Natural killer cell (primary cell): Measurements from ENCODE around the gene STRADB. TPM values are rescaled to one million over a fixed set of nuclear protein-coding genes. Genes with fewer than 3 reads are reported as not detected.

Source experiments
- ATAC-seq, 3 donors: fragments of 150-1000 bp in 2 of 3; fragments of 200-7000 bp in 1 of 3; cut with Tn5 transposase; 1 replicate in 1 of 3; 2 replicates in 2 of 3; pipeline ENCODE4 v1.10.0; 2021; ENCODE audit warnings: mild to moderate bottlenecking in 2 of 3, moderate library complexity in 2 of 3
- DNase-seq, 2 donors: peaks; one replicate each; pipeline versions ENCODE4 v3.0.0 to v3.0.0-alpha.2; 2013 to 2021; ENCODE audit warnings: mixed read lengths in 1 of 2
- H3K27ac ChIP-seq: one replicate; pipeline ENCODE4 v1.5.1; 2013; ENCODE audit warnings: mild to moderate bottlenecking, low read length
- H3K27me3 ChIP-seq: one replicate; pipeline ENCODE4 v1.6.1; 2013; ENCODE audit warnings: low read length; ENCODE audit not compliant: control insufficient read depth, insufficient read depth
- H3K36me3 ChIP-seq: one replicate; pipeline ENCODE4 v1.6.1; 2013; ENCODE audit warnings: low read length; ENCODE audit not compliant: control insufficient read depth, insufficient read depth
- H3K4me1 ChIP-seq: one replicate; pipeline ENCODE4 v1.6.1; 2013; ENCODE audit warnings: low read length; ENCODE audit not compliant: control insufficient read depth, insufficient read depth
- H3K4me3 ChIP-seq: one replicate; pipeline ENCODE4 v1.5.1; 2013; ENCODE audit warnings: low read length
- H3K9me3 ChIP-seq: one replicate; pipeline ENCODE4 v1.6.1; 2013; ENCODE audit warnings: low read length; ENCODE audit not compliant: control insufficient read depth, insufficient read depth
- H3K27ac Mint-ChIP-seq, 2 donors: one replicate each; pipeline ENCODE4 v1.8.0; 2022; ENCODE audit warnings: mild to moderate bottlenecking in 2 of 2, mixed read lengths in 2 of 2, moderate library complexity in 1 of 2
- H3K27me3 Mint-ChIP-seq, 2 donors: one replicate each; pipeline ENCODE4 v1.8.0; 2022; ENCODE audit warnings: low read depth in 2 of 2, mixed read lengths in 2 of 2
- H3K36me3 Mint-ChIP-seq: one replicate; pipeline ENCODE4 v1.8.0; 2022; ENCODE audit warnings: mixed read lengths
- H3K4me1 Mint-ChIP-seq, 2 donors: one replicate each; pipeline ENCODE4 v1.8.0; 2022; ENCODE audit warnings: mixed read lengths in 2 of 2
- H3K4me3 Mint-ChIP-seq: one replicate; pipeline ENCODE4 v1.8.0; 2022; ENCODE audit warnings: mild to moderate bottlenecking, moderate library complexity, mixed read lengths
- H3K9me3 Mint-ChIP-seq, 2 donors: one replicate each; pipeline ENCODE4 v1.8.0; 2022; ENCODE audit warnings: mixed read lengths in 2 of 2
- CTCF ChIP-seq: fragments of 200-600 bp; IDR thresholded peaks from one replicate; pipeline ENCODE4 v1.8.0; 2022; ENCODE audit warnings: antibody characterized with exemption
- WGBS: methylation state at CpG from one replicate; pipeline ENCODE4 v1.1.7; 2013; ENCODE audit warnings: missing lambda C conversion rate; ENCODE audit not compliant: insufficient coverage; 5-methylcytosine and 5-hydroxymethylcytosine counted together
- intact Hi-C: fragments of 100-400 bp; cut with micrococcal nuclease; formaldehyde crosslinking; loops from one replicate; pipeline ENCODE4 v1.14.2; 2022
- total RNA-seq, 4 donors: library from RNA; stranded (reverse); fragments of 120-200 nt in 1 of 4; gene quantifications; one replicate each; pipeline versions ENCODE4 v1.2.3 to v1.2.4, GENCODE V29; 2013 to 2022

STRADB gene
- total RNA-seq, 3 donors from 2014 or later (not counting 1 experiment from before 2014, with no cell fraction given) = 11.8 to 15.3 (median 14.7) TPM

GRCh38 chr2:201450954-201451291 is 617 bp upstream of the STRADB start:
- Mint-ChIP-seq H3K4me1 (peaks cover 29 to 38% of the 10 kb centered on the region in 2 donors), H3K9me3 (no peaks in the 10 kb centered on the region), H3K4me3 (peak overlapping the region; percentile 98), H3K27me3 (no peaks in the 10 kb centered on the region), H3K27ac (peak overlapping the region; percentile 95 to 99), H3K36me3 (no peaks in the 10 kb centered on the region)
- ATAC-seq (peak; percentile 10 to 18 (median 15)), DNase-seq (no peak)
- no peaks in the 10 kb centered on the region for H3K36me3 ChIP-seq
- TF ChIP-seq CTCF = no peak
- H3K4me1 ChIP-seq = peaks cover 10% of the 10 kb centered on the region
- H3K9me3 ChIP-seq = no peaks in the 10 kb centered on the region
- under 1% methylated on average over 19 of the region's 20 CpGs for WGBS
- H3K27ac ChIP-seq = peak overlapping the region; percentile 72
- intact Hi-C loops = loop anchor here (1.0 to 5.0 kb wide), 6 partner anchors 191 to 1786 kb away; partner anchors contain the start of genes CYP20A1, NIF3L1 and PPIL3
- no peaks in the 10 kb centered on the region for H3K27me3 ChIP-seq
- H3K4me3 ChIP-seq = peak overlapping the region; percentile 65

GRCh38 chr2:201452058-201452921 is 750 bp downstream of the STRADB start:
- intact Hi-C loops = loop anchor here (5.0 kb wide), 3 partner anchors 565 to 1785 kb away; partner anchors contain the start of genes CYP20A1, NIF3L1 and PPIL3
- Histone ChIP-seq H3K4me1 (peaks cover 10% of the 10 kb centered on the region), H3K27me3 (no peaks in the 10 kb centered on the region), H3K9me3 (no peaks in the 10 kb centered on the region), H3K27ac (peak overlapping the region; percentile 28), H3K36me3 (peaks cover 2% of the 10 kb centered on the region), H3K4me3 (peak overlapping the region; percentile 65)
- Mint-ChIP-seq H3K27ac (peak overlapping the region; percentile 69 to 99), H3K4me3 (peak overlapping the region; percentile 91), H3K9me3 (no peaks in the 10 kb centered on the region), H3K4me1 (peaks cover 23 to 32% of the 10 kb centered on the region in 2 donors), H3K36me3 (no peaks in the 10 kb centered on the region), H3K27me3 (no peaks in the 10 kb centered on the region)
- no peak for DNase-seq
- peak in 1 of 3 donors; percentile 15 for ATAC-seq
- TF ChIP-seq CTCF = no peak
- 11% methylated on average over 47 of the region's 49 CpGs for WGBS

DNA sequence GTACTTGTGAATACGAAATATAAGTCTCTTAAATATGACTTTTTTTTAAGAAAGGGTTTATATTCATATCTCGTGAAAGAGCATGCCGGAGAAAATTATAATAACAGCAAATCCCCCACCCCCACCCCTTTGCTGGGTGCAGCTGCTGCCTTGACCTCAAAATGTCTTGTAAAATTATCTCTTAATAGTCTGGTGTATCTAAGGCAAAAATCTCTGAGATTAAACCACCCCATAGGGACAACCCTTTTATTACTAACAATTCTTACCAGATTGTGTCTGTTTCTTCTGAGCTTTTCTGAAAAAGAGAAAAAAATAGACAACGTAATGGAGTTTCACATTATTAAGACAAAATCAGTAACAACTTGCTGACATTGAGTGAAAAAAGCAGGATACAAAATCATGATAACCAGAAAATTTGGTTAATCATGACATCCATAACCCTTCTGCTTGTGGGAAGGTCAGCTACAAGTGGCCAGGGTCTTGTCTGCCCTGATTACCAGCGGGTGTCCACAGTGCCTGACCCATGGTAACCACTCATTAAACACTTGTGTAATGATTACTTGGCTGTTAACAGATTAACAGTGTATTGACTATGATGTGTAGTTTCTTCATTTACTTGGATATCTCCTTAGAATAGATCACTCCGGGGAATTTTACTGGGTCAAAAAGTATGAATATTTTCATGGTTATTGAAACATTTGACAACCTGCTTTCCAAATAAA is 1.5 kb downstream of the STRADB start:
- peak overlapping the region; percentile 91 for H3K4me3 Mint-ChIP-seq
- WGBS = 100% methylated on average over 2 of the region's 6 CpGs
- TF ChIP-seq CTCF = no peak
- H3K27me3 ChIP-seq = no peaks in the 10 kb centered on the region
- H3K4me1 ChIP-seq = peaks cover 10% of the 10 kb centered on the region
- intact Hi-C loops = loop anchor here (5.0 kb wide), 3 partner anchors 566 to 1784 kb away; partner anchors contain the start of genes CYP20A1, NIF3L1 and PPIL3
- no peak for DNase-seq
- H3K4me3 ChIP-seq = no peak overlapping the region
- no peaks in the 10 kb centered on the region for H3K9me3 Mint-ChIP-seq
- peak overlapping the region in 1 of 2 donors; percentile 69 for H3K27ac Mint-ChIP-seq
- H3K36me3 Mint-ChIP-seq = no peaks in the 10 kb centered on the region
- no peaks in the 10 kb centered on the region for H3K27me3 Mint-ChIP-seq
- no peaks in the 10 kb centered on the region for H3K9me3 ChIP-seq
- H3K4me1 Mint-ChIP-seq = peaks cover 15 to 25% of the 10 kb centered on the region in 2 donors
- ATAC-seq = no peak
- no peak overlapping the region for H3K27ac ChIP-seq
- H3K36me3 ChIP-seq = peaks cover 2% of the 10 kb centered on the region
